WTC11 (cell line): ENCODE results near the gene DNAJB2.

Source experiments
- ARID4B ChIP-seq: sonication (generic); formaldehyde crosslinking; IDR thresholded peaks from 2 replicates; pipeline ENCODE4 v1.8.0; 2023; ENCODE audit warnings: missing genetic modification reagents, mild to moderate bottlenecking, borderline replicate concordance
- CREM ChIP-seq: sonication (generic); formaldehyde crosslinking; IDR thresholded peaks from 2 replicates; pipeline ENCODE4 v1.8.1; 2022; ENCODE audit warnings: mild to moderate bottlenecking, missing genetic modification reagents, moderate library complexity
- IRF2 ChIP-seq: sonication (generic); formaldehyde crosslinking; IDR thresholded peaks from 2 replicates; pipeline ENCODE4 v1.8.0; 2022; ENCODE audit warnings: low read depth, missing genetic modification reagents, borderline replicate concordance
- MAX ChIP-seq: sonication (generic); formaldehyde crosslinking; IDR thresholded peaks from 2 replicates; pipeline ENCODE4 v1.8.0; 2022; ENCODE audit warnings: mild to moderate bottlenecking, missing genetic modification reagents
- NFYB ChIP-seq: sonication (generic); formaldehyde crosslinking; conservative IDR thresholded peaks from 2 replicates; pipeline ENCODE4 v1.8.0; 2022; ENCODE audit warnings: low read depth, missing genetic modification reagents
- ZBTB21 ChIP-seq: sonication (generic); formaldehyde crosslinking; IDR thresholded peaks from 2 replicates; pipeline ENCODE4 v1.8.1; 2023; ENCODE audit warnings: mild to moderate bottlenecking, missing genetic modification reagents, borderline replicate concordance
- ZNF317 ChIP-seq: sonication (generic); formaldehyde crosslinking; IDR thresholded peaks from 2 replicates; pipeline ENCODE4 v1.8.1; 2023; ENCODE audit warnings: low read depth, mild to moderate bottlenecking, moderate library complexity, missing genetic modification reagents, borderline replicate concordance
- TF ChIP-seq, protein P1 (sequence below): fragments of 200-600 bp; IDR thresholded peaks from 2 replicates; pipeline ENCODE4 v1.8.0; 2022; ENCODE audit warnings: antibody characterized with exemption
- TF ChIP-seq, protein P2 (sequence below): fragments of 250-450 bp; sonication (Bioruptor Pico); IDR thresholded peaks from 2 replicates; pipeline ENCODE4 v2.1.2; 2022; ENCODE audit warnings: mild to moderate bottlenecking, moderate library complexity
- TF ChIP-seq, protein P3 (sequence below): sonication (generic); formaldehyde crosslinking; IDR thresholded peaks from 2 replicates; pipeline ENCODE4 v1.8.1; 2023; ENCODE audit warnings: mild to moderate bottlenecking, moderate library complexity, missing genetic modification reagents

- TF ChIP-seq MAX (CRISPR knock-in tag) (no peak), ZNF317 (no peak), CREM (CRISPR knock-in tag) (no peak), ARID4B (CRISPR knock-in tag) (no peak), ZBTB21 (CRISPR knock-in tag) (no peak), IRF2 (CRISPR knock-in tag) (no peak), NFYB (no peak)
- TF ChIP-seq, protein P1, sequence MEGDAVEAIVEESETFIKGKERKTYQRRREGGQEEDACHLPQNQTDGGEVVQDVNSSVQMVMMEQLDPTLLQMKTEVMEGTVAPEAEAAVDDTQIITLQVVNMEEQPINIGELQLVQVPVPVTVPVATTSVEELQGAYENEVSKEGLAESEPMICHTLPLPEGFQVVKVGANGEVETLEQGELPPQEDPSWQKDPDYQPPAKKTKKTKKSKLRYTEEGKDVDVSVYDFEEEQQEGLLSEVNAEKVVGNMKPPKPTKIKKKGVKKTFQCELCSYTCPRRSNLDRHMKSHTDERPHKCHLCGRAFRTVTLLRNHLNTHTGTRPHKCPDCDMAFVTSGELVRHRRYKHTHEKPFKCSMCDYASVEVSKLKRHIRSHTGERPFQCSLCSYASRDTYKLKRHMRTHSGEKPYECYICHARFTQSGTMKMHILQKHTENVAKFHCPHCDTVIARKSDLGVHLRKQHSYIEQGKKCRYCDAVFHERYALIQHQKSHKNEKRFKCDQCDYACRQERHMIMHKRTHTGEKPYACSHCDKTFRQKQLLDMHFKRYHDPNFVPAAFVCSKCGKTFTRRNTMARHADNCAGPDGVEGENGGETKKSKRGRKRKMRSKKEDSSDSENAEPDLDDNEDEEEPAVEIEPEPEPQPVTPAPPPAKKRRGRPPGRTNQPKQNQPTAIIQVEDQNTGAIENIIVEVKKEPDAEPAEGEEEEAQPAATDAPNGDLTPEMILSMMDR = no peak
- TF ChIP-seq, protein P2, sequence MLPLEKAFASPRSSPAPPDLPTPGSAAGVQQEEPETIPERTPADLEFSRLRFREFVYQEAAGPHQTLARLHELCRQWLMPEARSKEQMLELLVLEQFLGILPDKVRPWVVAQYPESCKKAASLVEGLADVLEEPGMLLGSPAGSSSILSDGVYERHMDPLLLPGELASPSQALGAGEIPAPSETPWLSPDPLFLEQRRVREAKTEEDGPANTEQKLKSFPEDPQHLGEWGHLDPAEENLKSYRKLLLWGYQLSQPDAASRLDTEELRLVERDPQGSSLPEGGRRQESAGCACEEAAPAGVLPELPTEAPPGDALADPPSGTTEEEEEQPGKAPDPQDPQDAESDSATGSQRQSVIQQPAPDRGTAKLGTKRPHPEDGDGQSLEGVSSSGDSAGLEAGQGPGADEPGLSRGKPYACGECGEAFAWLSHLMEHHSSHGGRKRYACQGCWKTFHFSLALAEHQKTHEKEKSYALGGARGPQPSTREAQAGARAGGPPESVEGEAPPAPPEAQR = no peak
- TF ChIP-seq, protein P3, sequence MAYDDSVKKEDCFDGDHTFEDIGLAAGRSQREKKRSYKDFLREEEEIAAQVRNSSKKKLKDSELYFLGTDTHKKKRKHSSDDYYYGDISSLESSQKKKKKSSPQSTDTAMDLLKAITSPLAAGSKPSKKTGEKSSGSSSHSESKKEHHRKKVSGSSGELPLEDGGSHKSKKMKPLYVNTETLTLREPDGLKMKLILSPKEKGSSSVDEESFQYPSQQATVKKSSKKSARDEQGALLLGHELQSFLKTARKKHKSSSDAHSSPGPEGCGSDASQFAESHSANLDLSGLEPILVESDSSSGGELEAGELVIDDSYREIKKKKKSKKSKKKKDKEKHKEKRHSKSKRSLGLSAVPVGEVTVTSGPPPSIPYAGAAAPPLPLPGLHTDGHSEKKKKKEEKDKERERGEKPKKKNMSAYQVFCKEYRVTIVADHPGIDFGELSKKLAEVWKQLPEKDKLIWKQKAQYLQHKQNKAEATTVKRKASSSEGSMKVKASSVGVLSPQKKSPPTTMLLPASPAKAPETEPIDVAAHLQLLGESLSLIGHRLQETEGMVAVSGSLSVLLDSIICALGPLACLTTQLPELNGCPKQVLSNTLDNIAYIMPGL (CRISPR knock-in tag) = no peak
Measured at GRCh38 chr2:219270055-219270372, 9.2 kb upstream of the DNAJB2 start.
